ENCODE results near the gene CGB1.
"Not testable (repeated sequence)": the region's sequence is repeated elsewhere in the genome, so short reads cannot be mapped to it uniquely, and the experiment has no call there.

GRCh38 chr19:49039736-49040135 lies 3.0 kb upstream of the CGB1 start:
- TF ChIP-seq, protein P1, sequence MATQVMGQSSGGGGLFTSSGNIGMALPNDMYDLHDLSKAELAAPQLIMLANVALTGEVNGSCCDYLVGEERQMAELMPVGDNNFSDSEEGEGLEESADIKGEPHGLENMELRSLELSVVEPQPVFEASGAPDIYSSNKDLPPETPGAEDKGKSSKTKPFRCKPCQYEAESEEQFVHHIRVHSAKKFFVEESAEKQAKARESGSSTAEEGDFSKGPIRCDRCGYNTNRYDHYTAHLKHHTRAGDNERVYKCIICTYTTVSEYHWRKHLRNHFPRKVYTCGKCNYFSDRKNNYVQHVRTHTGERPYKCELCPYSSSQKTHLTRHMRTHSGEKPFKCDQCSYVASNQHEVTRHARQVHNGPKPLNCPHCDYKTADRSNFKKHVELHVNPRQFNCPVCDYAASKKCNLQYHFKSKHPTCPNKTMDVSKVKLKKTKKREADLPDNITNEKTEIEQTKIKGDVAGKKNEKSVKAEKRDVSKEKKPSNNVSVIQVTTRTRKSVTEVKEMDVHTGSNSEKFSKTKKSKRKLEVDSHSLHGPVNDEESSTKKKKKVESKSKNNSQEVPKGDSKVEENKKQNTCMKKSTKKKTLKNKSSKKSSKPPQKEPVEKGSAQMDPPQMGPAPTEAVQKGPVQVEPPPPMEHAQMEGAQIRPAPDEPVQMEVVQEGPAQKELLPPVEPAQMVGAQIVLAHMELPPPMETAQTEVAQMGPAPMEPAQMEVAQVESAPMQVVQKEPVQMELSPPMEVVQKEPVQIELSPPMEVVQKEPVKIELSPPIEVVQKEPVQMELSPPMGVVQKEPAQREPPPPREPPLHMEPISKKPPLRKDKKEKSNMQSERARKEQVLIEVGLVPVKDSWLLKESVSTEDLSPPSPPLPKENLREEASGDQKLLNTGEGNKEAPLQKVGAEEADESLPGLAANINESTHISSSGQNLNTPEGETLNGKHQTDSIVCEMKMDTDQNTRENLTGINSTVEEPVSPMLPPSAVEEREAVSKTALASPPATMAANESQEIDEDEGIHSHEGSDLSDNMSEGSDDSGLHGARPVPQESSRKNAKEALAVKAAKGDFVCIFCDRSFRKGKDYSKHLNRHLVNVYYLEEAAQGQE (tag by site-specific recombination; IDR thresholded peaks at IDR 0.05) = not testable (repeated sequence)
- not testable (repeated sequence) for TF ChIP-seq ZXDB (tag by site-specific recombination; IDR thresholded peaks at IDR 0.05); ZNF146 (tag by site-specific recombination; IDR thresholded peaks at IDR 0.05); ZNF777 (tag by site-specific recombination; IDR thresholded peaks at IDR 0.05; ENCODE audit: borderline replicate concordance); CTCF (tag by site-specific recombination; IDR thresholded peaks at IDR 0.05); GLI4 (tag by site-specific recombination; IDR thresholded peaks at IDR 0.05); ZNF658 (tag by site-specific recombination; IDR thresholded peaks at IDR 0.05); ZBTB1 (tag by site-specific recombination; IDR thresholded peaks at IDR 0.05)
- TF ChIP-seq, protein P2, sequence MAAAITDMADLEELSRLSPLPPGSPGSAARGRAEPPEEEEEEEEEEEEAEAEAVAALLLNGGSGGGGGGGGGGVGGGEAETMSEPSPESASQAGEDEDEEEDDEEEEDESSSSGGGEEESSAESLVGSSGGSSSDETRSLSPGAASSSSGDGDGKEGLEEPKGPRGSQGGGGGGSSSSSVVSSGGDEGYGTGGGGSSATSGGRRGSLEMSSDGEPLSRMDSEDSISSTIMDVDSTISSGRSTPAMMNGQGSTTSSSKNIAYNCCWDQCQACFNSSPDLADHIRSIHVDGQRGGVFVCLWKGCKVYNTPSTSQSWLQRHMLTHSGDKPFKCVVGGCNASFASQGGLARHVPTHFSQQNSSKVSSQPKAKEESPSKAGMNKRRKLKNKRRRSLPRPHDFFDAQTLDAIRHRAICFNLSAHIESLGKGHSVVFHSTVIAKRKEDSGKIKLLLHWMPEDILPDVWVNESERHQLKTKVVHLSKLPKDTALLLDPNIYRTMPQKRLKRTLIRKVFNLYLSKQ (tag by site-specific recombination; IDR thresholded peaks at IDR 0.05; ENCODE audit: borderline replicate concordance) = not testable (repeated sequence)
